Skeletal muscle tissue (tissue), 4 donors: ENCODE data around the gene FST. TPM values are rescaled to one million over a fixed set of nuclear protein-coding genes. Genes with fewer than 3 reads are reported as not detected.

Experiments
- H3K27ac ChIP-seq: one replicate; pipeline ENCODE4 v1.7.0; 2013; ENCODE audit warnings: mild to moderate bottlenecking, low read depth, low read length, inconsistent platforms
- H3K27me3 ChIP-seq, 3 donors: one replicate each; pipeline ENCODE4 v1.7.0; 2013; ENCODE audit warnings: low read length in 3 of 3; ENCODE audit not compliant: control insufficient read depth in 3 of 3, insufficient read depth in 3 of 3
- H3K36me3 ChIP-seq, 3 donors: one replicate each; pipeline ENCODE4 v1.7.0; 2013; ENCODE audit warnings: low read length in 3 of 3; ENCODE audit not compliant: control insufficient read depth in 3 of 3, insufficient read depth in 3 of 3
- H3K4me1 ChIP-seq, 3 donors: one replicate each; pipeline ENCODE4 v1.7.0; 2013; ENCODE audit warnings: low read length in 3 of 3, mild to moderate bottlenecking in 3 of 3; ENCODE audit not compliant: control insufficient read depth in 3 of 3, insufficient read depth in 3 of 3
- H3K4me3 ChIP-seq, 3 donors: one replicate each; pipeline ENCODE4 v1.7.0; 2013; ENCODE audit warnings: low read length in 3 of 3
- H3K9ac ChIP-seq, 3 donors: one replicate each; pipeline ENCODE4 v1.7.0; 2013; ENCODE audit warnings: low read length in 3 of 3, mild to moderate bottlenecking in 3 of 3, moderate library complexity in 2 of 3, low read depth in 1 of 3
- H3K9me3 ChIP-seq, 3 donors: one replicate each; pipeline ENCODE4 v1.7.0; 2013; ENCODE audit warnings: low read length in 3 of 3; ENCODE audit not compliant: control insufficient read depth in 3 of 3
- total RNA-seq: library from RNA; depleted of rRNA; stranded (reverse); fragments of >200 nt; gene quantifications from one replicate; pipeline ENCODE4 v1.2.3, GENCODE V29; 2014
- donor health status: Osteomylitis.

FST gene
- total RNA-seq, 1 donor from 2014 or later, result 24.5 TPM

- no peak overlapping the region for H3K9ac ChIP-seq
- H3K36me3 ChIP-seq, result no peaks in the 10 kb centered on the region
- no peak overlapping the region for H3K27ac ChIP-seq
- H3K4me1 ChIP-seq, result no peaks in the 10 kb centered on the region
- H3K4me3 ChIP-seq, result no peak overlapping the region
- no peaks in the 10 kb centered on the region for H3K27me3 ChIP-seq
- no peaks in the 10 kb centered on the region for H3K9me3 ChIP-seq
These were observed 7.5 kb upstream of the FST start for GRCh38 chr5:53472720-53473510.

- H3K4me1 ChIP-seq, result peaks cover 0 to 4% (median 0%) of the 10 kb centered on the region in 3 donors
These were observed 6.8 kb upstream of the FST start for GRCh38 chr5:53473633-53474032.

GRCh38 chr5:53475320-53475719, 5.1 kb upstream of the FST start:
- Histone ChIP-seq H3K4me3 (no peak overlapping the region), H3K27me3 (no peaks in the 10 kb centered on the region), H3K9ac (no peak overlapping the region), H3K4me1 (peaks cover 0 to 4% (median 0%) of the 10 kb centered on the region in 3 donors), H3K27ac (no peak overlapping the region), H3K36me3 (no peaks in the 10 kb centered on the region), H3K9me3 (no peaks in the 10 kb centered on the region)

More at GRCh38 chr5:53473633-53474032, 6.8 kb upstream of the FST start:
- Histone ChIP-seq H3K9ac (no peak overlapping the region), H3K9me3 (no peaks in the 10 kb centered on the region), H3K27me3 (no peaks in the 10 kb centered on the region), H3K4me3 (no peak overlapping the region), H3K36me3 (no peaks in the 10 kb centered on the region), H3K27ac (no peak overlapping the region)

- Histone ChIP-seq H3K9me3 (no peaks in the 10 kb centered on the region), H3K27ac (no peak overlapping the region), H3K9ac (no peak overlapping the region), H3K36me3 (no peaks in the 10 kb centered on the region), H3K4me1 (peaks cover 0 to 6% (median 4%) of the 10 kb centered on the region in 3 donors), H3K4me3 (no peak overlapping the region), H3K27me3 (no peaks in the 10 kb centered on the region)
These were observed 4.4 kb upstream of the FST start for GRCh38 chr5:53476019-53476418.

GRCh38 chr5:53476531-53477480, 3.6 kb upstream of the FST start:
- H3K27me3 ChIP-seq, result no peaks in the 10 kb centered on the region
- H3K36me3 ChIP-seq, result no peaks in the 10 kb centered on the region
- H3K9ac ChIP-seq, result no peak overlapping the region
- no peaks in the 10 kb centered on the region for H3K9me3 ChIP-seq
- no peak overlapping the region for H3K27ac ChIP-seq
- no peak overlapping the region for H3K4me3 ChIP-seq
- peaks cover 0 to 6% (median 4%) of the 10 kb centered on the region in 3 donors for H3K4me1 ChIP-seq

GRCh38 chr5:53478411-53479044, 1.9 kb upstream of the FST start:
- Histone ChIP-seq H3K9me3 (no peaks in the 10 kb centered on the region), H3K9ac (peak overlapping the region in 1 of 3 donors; percentile 43)

GRCh38 chr5:53479045-53479589, 1.3 kb upstream of the FST start:
- no peaks in the 10 kb centered on the region for H3K27me3 ChIP-seq
- H3K4me1 ChIP-seq, result peaks cover 9 to 17% (median 13%) of the 10 kb centered on the region in 3 donors
- H3K27ac ChIP-seq, result peak overlapping the region; percentile 90
- H3K9me3 ChIP-seq, result no peaks in the 10 kb centered on the region
- peak overlapping the region; percentile 44 to 85 (median 82) for H3K9ac ChIP-seq
- H3K36me3 ChIP-seq, result peaks cover 0 to 7% (median 6%) of the 10 kb centered on the region in 3 donors
- H3K4me3 ChIP-seq, result peak overlapping the region; percentile 72 to 92 (median 84)

More at GRCh38 chr5:53478411-53479044, 1.9 kb upstream of the FST start:
- Histone ChIP-seq H3K36me3 (peaks cover 0 to 2% (median 2%) of the 10 kb centered on the region in 3 donors), H3K4me1 (peaks cover 9 to 17% (median 13%) of the 10 kb centered on the region in 3 donors), H3K27ac (peak overlapping the region; percentile 90), H3K4me3 (peak overlapping the region; percentile 52 to 72 (median 69)), H3K27me3 (no peaks in the 10 kb centered on the region)

GRCh38 chr5:53479590-53480415, 626 bp upstream of the FST start:
- Histone ChIP-seq H3K27me3 (no peaks in the 10 kb centered on the region), H3K9ac (peak overlapping the region; percentile 63 to 85 (median 82)), H3K36me3 (peaks cover 0 to 10% (median 8%) of the 10 kb centered on the region in 3 donors)

More at GRCh38 chr5:53479590-53480415, 626 bp upstream of the FST start:
- peaks cover 9 to 17% (median 13%) of the 10 kb centered on the region in 3 donors for H3K4me1 ChIP-seq
- H3K9me3 ChIP-seq, result no peaks in the 10 kb centered on the region
- peak overlapping the region; percentile 70 to 92 (median 84) for H3K4me3 ChIP-seq
- peak overlapping the region; percentile 90 for H3K27ac ChIP-seq
